Thyroid gland (tissue), 4 donors: Measurements from ENCODE around the gene AGBL3.

Experiments used
- CTCF ChIP-seq, 6 experiments: fragments of 200-600 bp in 3 of 6; fragments of 450-650 bp in 3 of 6; sonication (generic) in 3 of 6; IDR thresholded peaks; one replicate each; pipeline ENCODE4 v1.5.1; 2016 to 2019; ENCODE audit warnings: antibody characterized with exemption in 6 of 6, mild to moderate bottlenecking in 2 of 6, inconsistent platforms in 1 of 6, moderate library complexity in 1 of 6
- POLR2A ChIP-seq, 2 donors: fragments of 450-650 bp; IDR thresholded peaks; one replicate each; pipeline ENCODE4 v1.6.1; 2017; ENCODE audit warnings: antibody characterized with exemption in 2 of 2, mild to moderate bottlenecking in 2 of 2, moderate library complexity in 1 of 2

- TF ChIP-seq CTCF (IDR thresholded peaks at IDR 0.05) (no peak), POLR2A (IDR thresholded peaks at IDR 0.05) (peak in 1 of 2 donors; percentile 53)
Observed at GRCh38 chr7:134938141-134938540, 48.2 kb upstream of the AGBL3 start.
